ENCODE data around the gene DNAH6.

- TF ChIP-seq, protein P1, sequence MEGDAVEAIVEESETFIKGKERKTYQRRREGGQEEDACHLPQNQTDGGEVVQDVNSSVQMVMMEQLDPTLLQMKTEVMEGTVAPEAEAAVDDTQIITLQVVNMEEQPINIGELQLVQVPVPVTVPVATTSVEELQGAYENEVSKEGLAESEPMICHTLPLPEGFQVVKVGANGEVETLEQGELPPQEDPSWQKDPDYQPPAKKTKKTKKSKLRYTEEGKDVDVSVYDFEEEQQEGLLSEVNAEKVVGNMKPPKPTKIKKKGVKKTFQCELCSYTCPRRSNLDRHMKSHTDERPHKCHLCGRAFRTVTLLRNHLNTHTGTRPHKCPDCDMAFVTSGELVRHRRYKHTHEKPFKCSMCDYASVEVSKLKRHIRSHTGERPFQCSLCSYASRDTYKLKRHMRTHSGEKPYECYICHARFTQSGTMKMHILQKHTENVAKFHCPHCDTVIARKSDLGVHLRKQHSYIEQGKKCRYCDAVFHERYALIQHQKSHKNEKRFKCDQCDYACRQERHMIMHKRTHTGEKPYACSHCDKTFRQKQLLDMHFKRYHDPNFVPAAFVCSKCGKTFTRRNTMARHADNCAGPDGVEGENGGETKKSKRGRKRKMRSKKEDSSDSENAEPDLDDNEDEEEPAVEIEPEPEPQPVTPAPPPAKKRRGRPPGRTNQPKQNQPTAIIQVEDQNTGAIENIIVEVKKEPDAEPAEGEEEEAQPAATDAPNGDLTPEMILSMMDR (IDR thresholded peaks at IDR 0.05), result no peak
- TF ChIP-seq POLR2A (IDR thresholded peaks at IDR 0.05), result no peak
Observed at GRCh38 chr2:84527137-84528129, 11.1 kb downstream of the DNAH6 start.

All from heart left ventricle (tissue), 13 donors.